GM19193 (cell line): ENCODE data around the gene TRPM6.

ENCODE experiments used
- POLR2A ChIP-seq: IDR thresholded peaks from 4 replicates; pipeline ENCODE4 v1.6.1; 2011; ENCODE audit not compliant: insufficient read depth, insufficient read length; ENCODE audit errors: extremely low read depth

TRPM6 gene

GRCh38 chr9:74803376-74804017, 84.2 kb downstream of the TRPM6 start:
- TF ChIP-seq POLR2A: no peak

- TF ChIP-seq POLR2A: no peak
These were observed 87.5 kb downstream of the TRPM6 start for GRCh38 chr9:74800226-74800625.

GRCh38 chr9:74795803-74796202, 91.9 kb downstream of the TRPM6 start:
- TF ChIP-seq POLR2A: no peak

- TF ChIP-seq POLR2A: no peak
These were observed 92.6 kb downstream of the TRPM6 start for GRCh38 chr9:74795081-74795480.

GRCh38 chr9:74784506-74784905, 103.2 kb downstream of the TRPM6 start:
- TF ChIP-seq POLR2A: no peak

- TF ChIP-seq POLR2A: no peak
These were observed 104.3 kb downstream of the TRPM6 start for GRCh38 chr9:74783408-74783807.

GRCh38 chr9:74777136-74777879, 110.4 kb downstream of the TRPM6 start:
- no peak for TF ChIP-seq POLR2A

GRCh38 chr9:74775396-74775795, 112.3 kb downstream of the TRPM6 start:
- no peak for TF ChIP-seq POLR2A

GRCh38 chr9:74773886-74774479, 113.7 kb downstream of the TRPM6 start:
- TF ChIP-seq POLR2A: no peak

- TF ChIP-seq POLR2A: no peak
These were observed 115.6 kb downstream of the TRPM6 start for GRCh38 chr9:74772121-74772520.

GRCh38 chr9:74771672-74772071, 116.0 kb downstream of the TRPM6 start:
- TF ChIP-seq POLR2A: no peak

GRCh38 chr9:74771262-74771585, 116.5 kb downstream of the TRPM6 start:
- no peak for TF ChIP-seq POLR2A

GRCh38 chr9:74770508-74771261, 117.0 kb downstream of the TRPM6 start:
- TF ChIP-seq POLR2A: no peak

- no peak for TF ChIP-seq POLR2A
These were observed 122.2 kb downstream of the TRPM6 start for GRCh38 chr9:74765481-74765971.

- no peak for TF ChIP-seq POLR2A
These were observed 124.8 kb downstream of the TRPM6 start for GRCh38 chr9:74762950-74763349.

GRCh38 chr9:74760031-74760700, 127.6 kb downstream of the TRPM6 start:
- TF ChIP-seq POLR2A: no peak

GRCh38 chr9:74755999-74756398, 131.7 kb downstream of the TRPM6 start:
- TF ChIP-seq POLR2A: no peak
